HG03457 (cell line): ENCODE data around the gene RNF103.
"Not testable (repeated sequence)": the region's sequence is repeated elsewhere in the genome, so short reads cannot be mapped to it uniquely, and the experiment has no call there.

Source experiments
- ATAC-seq: cut with Tn5 transposase; IDR thresholded peaks from one replicate; pipeline ENCODE4 v1.9.1; 2021; ENCODE audit warnings: moderate number of reproducible peaks; ENCODE audit not compliant: unreplicated experiment

The RNF103 gene

GRCh38 chr2:86627550-86627949 is 3.9 kb upstream of the RNF103 start:
- no peak for ATAC-seq

- ATAC-seq: no peak
Measured at GRCh38 chr2:86625096-86625495, 1.4 kb upstream of the RNF103 start.

GRCh38 chr2:86624267-86624547 is 542 bp upstream of the RNF103 start:
- no peak for ATAC-seq

GRCh38 chr2:86623043-86623493 is 597 bp downstream of the RNF103 start:
- peak; percentile 30 for ATAC-seq

- no peak for ATAC-seq
Measured at GRCh38 chr2:86622519-86623042, 1.1 kb downstream of the RNF103 start.

- ATAC-seq: no peak
Measured at GRCh38 chr2:86621280-86621943, 2.3 kb downstream of the RNF103 start.

GRCh38 chr2:86617738-86618137 is 5.9 kb downstream of the RNF103 start:
- ATAC-seq: no peak

GRCh38 chr2:86617153-86617552 is 6.5 kb downstream of the RNF103 start:
- no peak for ATAC-seq

GRCh38 chr2:86616502-86616901 is 7.2 kb downstream of the RNF103 start:
- no peak for ATAC-seq

- ATAC-seq: no peak
Measured at GRCh38 chr2:86615596-86615995, 8.1 kb downstream of the RNF103 start.

- no peak for ATAC-seq
Measured at GRCh38 chr2:86613515-86613914, 10.2 kb downstream of the RNF103 start.

GRCh38 chr2:86610871-86611270 is 12.8 kb downstream of the RNF103 start:
- ATAC-seq: no peak

- no peak for ATAC-seq
Measured at GRCh38 chr2:86608832-86609410, 14.7 kb downstream of the RNF103 start.

- ATAC-seq: no peak
Measured at GRCh38 chr2:86603905-86604304, 19.8 kb downstream of the RNF103 start.

GRCh38 chr2:86598966-86599365 is 24.7 kb downstream of the RNF103 start:
- ATAC-seq: no peak

GRCh38 chr2:86596118-86596517 is 27.5 kb downstream of the RNF103 start:
- ATAC-seq: no peak

- ATAC-seq: no peak
Measured at GRCh38 chr2:86593266-86593665, 30.4 kb downstream of the RNF103 start.

GRCh38 chr2:86592547-86593230 is 31.0 kb downstream of the RNF103 start:
- ATAC-seq: no peak

GRCh38 chr2:86589701-86590100 is 34.0 kb downstream of the RNF103 start:
- ATAC-seq: not testable (repeated sequence)

GRCh38 chr2:86584151-86584913 is 39.3 kb downstream of the RNF103 start:
- ATAC-seq: no peak

- ATAC-seq: no peak
Measured at GRCh38 chr2:86580560-86580959, 43.1 kb downstream of the RNF103 start.
